Measurements from ENCODE around the gene IGF2R. TPM values are rescaled to one million over a fixed set of nuclear protein-coding genes. Genes with fewer than 3 reads are reported as not detected.

The IGF2R gene
- total RNA-seq, 2 experiments from 2014 or later = 19.3 to 37.6 TPM

GRCh38 chr6:159992366-159992765, 23.5 kb downstream of the IGF2R start:
- Histone ChIP-seq H3K36me3 (ENCODE audit: insufficient read depth, low read length) (peaks cover 17% of the 10 kb centered on the region; the same call in 1 of the 2 replicates), H3K9me3 (ENCODE audit: low read length) (no peaks in the 10 kb centered on the region), H4K20me1 (ENCODE audit: insufficient read depth, low read length) (no peaks in the 10 kb centered on the region), H3K27ac (ENCODE audit: low read depth, low read length, poor library complexity, severe bottlenecking) (no peak overlapping the region), H3K4me1 (ENCODE audit: insufficient read depth, low read length, poor library complexity, severe bottlenecking) (no peaks in the 10 kb centered on the region), H3K4me2 (ENCODE audit: low read length) (no peak overlapping the region), H3K9me2 (ENCODE audit: insufficient read depth, low read length) (no peaks in the 10 kb centered on the region), H3K4me3 (ENCODE audit: low read depth, low read length, poor library complexity, severe bottlenecking) (no peak overlapping the region), H2AFZ (ENCODE audit: low read length) (no peak overlapping the region), H3K79me2 (ENCODE audit: insufficient read depth, low read depth, low read length) (peaks cover 33% of the 10 kb centered on the region; the same call in 1 of the 2 replicates)
- no peak for TF ChIP-seq EZH2phosphoT487 (IDR thresholded peaks at IDR 0.05; ENCODE audit: borderline replicate concordance, low read depth, low read length)
- no peak for TF ChIP-seq CTCF (conservative IDR thresholded peaks at IDR 0.05; ENCODE audit: low read length)
- DNase-seq (ENCODE audit: low spot score) = no peak
- no TSS peak for BruUV-seq (replicated peaks)
- CTCF ChIA-PET (ENCODE audit: unreplicated experiment) = no interaction called here
- POLR2A ChIA-PET = no interaction called here
- intact Hi-C loops (cut with micrococcal nuclease; ENCODE audit: unreplicated experiment) = no loop called here

GRCh38 chr6:159995405-159995804, 26.5 kb downstream of the IGF2R start:
- Histone ChIP-seq H2AFZ (ENCODE audit: low read length) (no peak overlapping the region), H3K79me2 (ENCODE audit: insufficient read depth, low read depth, low read length) (peaks cover 23% of the 10 kb centered on the region), H3K36me3 (ENCODE audit: insufficient read depth, low read length) (peaks cover 24% of the 10 kb centered on the region; the same call in 1 of the 2 replicates), H3K4me3 (ENCODE audit: low read depth, low read length, poor library complexity, severe bottlenecking) (no peak overlapping the region), H4K20me1 (ENCODE audit: insufficient read depth, low read length) (no peaks in the 10 kb centered on the region), H3K4me1 (ENCODE audit: insufficient read depth, low read length, poor library complexity, severe bottlenecking) (no peaks in the 10 kb centered on the region), H3K9me2 (ENCODE audit: insufficient read depth, low read length) (no peaks in the 10 kb centered on the region), H3K4me2 (ENCODE audit: low read length) (no peak overlapping the region), H3K9me3 (ENCODE audit: low read length) (no peaks in the 10 kb centered on the region), H3K27ac (ENCODE audit: low read depth, low read length, poor library complexity, severe bottlenecking) (no peak overlapping the region)
- DNase-seq (ENCODE audit: low spot score) = no peak
- intact Hi-C loops (cut with micrococcal nuclease; ENCODE audit: unreplicated experiment) = no loop called here
- TF ChIP-seq EZH2phosphoT487 (IDR thresholded peaks at IDR 0.05; ENCODE audit: borderline replicate concordance, low read depth, low read length) (no peak), CTCF (conservative IDR thresholded peaks at IDR 0.05; ENCODE audit: low read length) (no peak)
- no TSS peak for BruUV-seq (replicated peaks)
- CTCF ChIA-PET (ENCODE audit: unreplicated experiment) = no interaction called here
- POLR2A ChIA-PET = interaction anchor here (0.7 to 1.2 kb wide), 4 partner anchors 13 to 1013 kb away, joined by 3 to 10 read pairs (median 3); no protein-coding TSS in a partner anchor

- no peak for DNase-seq (ENCODE audit: low spot score)
- Histone ChIP-seq H4K20me1 (ENCODE audit: insufficient read depth, low read length) (no peaks in the 10 kb centered on the region), H3K79me2 (ENCODE audit: insufficient read depth, low read depth, low read length) (peaks cover 23% of the 10 kb centered on the region), H3K4me3 (ENCODE audit: low read depth, low read length, poor library complexity, severe bottlenecking) (no peak overlapping the region), H3K9me3 (ENCODE audit: low read length) (no peaks in the 10 kb centered on the region), H2AFZ (ENCODE audit: low read length) (no peak overlapping the region), H3K4me1 (ENCODE audit: insufficient read depth, low read length, poor library complexity, severe bottlenecking) (no peaks in the 10 kb centered on the region), H3K4me2 (ENCODE audit: low read length) (no peak overlapping the region), H3K9me2 (ENCODE audit: insufficient read depth, low read length) (no peaks in the 10 kb centered on the region), H3K27ac (ENCODE audit: low read depth, low read length, poor library complexity, severe bottlenecking) (no peak overlapping the region), H3K36me3 (ENCODE audit: insufficient read depth, low read length) (peaks cover 24% of the 10 kb centered on the region; the same call in 1 of the 2 replicates)
- TF ChIP-seq CTCF (conservative IDR thresholded peaks at IDR 0.05; ENCODE audit: low read length) = no peak
- no peak for TF ChIP-seq EZH2phosphoT487 (IDR thresholded peaks at IDR 0.05; ENCODE audit: borderline replicate concordance, low read depth, low read length)
- POLR2A ChIA-PET = interaction anchor here (0.6 to 1.2 kb wide), 3 partner anchors 14 to 1098 kb away, joined by 3 to 10 read pairs (median 3); no protein-coding TSS in a partner anchor
- intact Hi-C loops (cut with micrococcal nuclease; ENCODE audit: unreplicated experiment) = no loop called here
- BruUV-seq (replicated peaks) = no TSS peak
- CTCF ChIA-PET (ENCODE audit: unreplicated experiment) = no interaction called here
These were observed 27.3 kb downstream of the IGF2R start for GRCh38 chr6:159996087-159996622.
